HG02852 (cell line): ENCODE results near the gene OR2S2.

ENCODE experiments used
- ATAC-seq: cut with Tn5 transposase; IDR thresholded peaks from one replicate; pipeline ENCODE4 v1.9.1; 2021; ENCODE audit warnings: mild to moderate bottlenecking, moderate library complexity; ENCODE audit not compliant: unreplicated experiment

Gene OR2S2

GRCh38 chr9:35909687-35910612 lies 48.0 kb downstream of the OR2S2 start:
- ATAC-seq: no peak

GRCh38 chr9:35909274-35909673 lies 48.7 kb downstream of the OR2S2 start, which contains the start of gene SPAAR:
Gene SPAAR (plus strand): TSS chr9:35909490. CDS start chr9:35910464, 974 bp downstream.
- ATAC-seq: no peak

GRCh38 chr9:35908504-35909125 lies 49.3 kb downstream of the OR2S2 start:
- ATAC-seq: no peak

DNA sequence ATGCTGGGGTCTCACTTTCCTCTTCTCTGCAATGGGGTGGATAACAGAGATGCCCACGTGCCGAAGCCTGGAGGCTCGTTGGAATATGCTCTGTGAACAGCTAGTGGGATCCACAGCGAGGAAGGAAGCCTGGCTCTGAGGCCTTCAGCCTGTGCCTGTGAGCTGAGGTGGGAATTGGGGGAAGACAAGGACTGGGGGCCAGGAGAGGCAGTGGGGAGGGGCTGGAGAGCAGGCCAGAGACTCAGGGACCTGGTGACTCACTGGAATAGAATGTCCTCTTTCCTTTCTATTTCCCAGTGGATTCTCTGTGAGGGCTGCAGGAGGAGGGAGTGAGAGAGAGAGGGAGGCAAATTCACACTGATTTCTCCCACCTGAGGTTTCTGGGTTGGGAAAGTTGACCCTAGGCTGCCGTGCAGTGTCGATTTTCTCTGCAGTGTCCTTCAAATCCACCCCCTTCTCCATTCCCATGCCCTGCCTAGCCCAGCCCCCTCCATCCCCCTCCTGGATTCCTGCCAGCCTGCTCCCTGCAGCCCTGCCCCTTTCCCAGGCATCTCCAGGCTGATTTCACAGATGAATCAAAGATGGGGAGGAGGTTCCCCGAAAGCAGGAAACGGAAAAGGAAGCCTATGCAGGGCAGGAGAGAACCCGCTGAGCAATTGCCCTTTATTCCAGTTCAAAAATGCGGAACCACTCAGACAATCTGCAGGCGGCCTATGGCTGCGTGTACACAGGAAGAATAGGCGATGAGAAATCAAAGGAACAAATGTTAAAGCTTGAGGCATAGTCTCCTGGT lies 50.0 kb downstream of the OR2S2 start:
- no peak for ATAC-seq
